GM18507 (cell line): ENCODE results near the gene EVX2.

ENCODE experiments used
- DNase-seq: peaks from one replicate; pipeline ENCODE4 v3.0.0; 2011; ENCODE audit warnings: low read depth; ENCODE audit not compliant: insufficient read length; ENCODE audit errors: extremely low spot score
- FAIRE-seq: peaks from 2 replicates; lab custom pipeline; 2011; peaks lifted over from hg19 to GRCh38; lab: Jason Lieb, UNC

The EVX2 gene

GRCh38 chr2:176083796-176084261 lies at the start of gene EVX2:
Gene EVX2, minus strand, starts transcription at chr2:176083962. Its CDS starts 186 bp downstream, at chr2:176083776.
- DNase-seq = no peak
- FAIRE-seq = no peak

GRCh38 chr2:176133389-176133788 lies 49.6 kb upstream of the EVX2 start:
- DNase-seq (no peak), FAIRE-seq (no peak)

DNA sequence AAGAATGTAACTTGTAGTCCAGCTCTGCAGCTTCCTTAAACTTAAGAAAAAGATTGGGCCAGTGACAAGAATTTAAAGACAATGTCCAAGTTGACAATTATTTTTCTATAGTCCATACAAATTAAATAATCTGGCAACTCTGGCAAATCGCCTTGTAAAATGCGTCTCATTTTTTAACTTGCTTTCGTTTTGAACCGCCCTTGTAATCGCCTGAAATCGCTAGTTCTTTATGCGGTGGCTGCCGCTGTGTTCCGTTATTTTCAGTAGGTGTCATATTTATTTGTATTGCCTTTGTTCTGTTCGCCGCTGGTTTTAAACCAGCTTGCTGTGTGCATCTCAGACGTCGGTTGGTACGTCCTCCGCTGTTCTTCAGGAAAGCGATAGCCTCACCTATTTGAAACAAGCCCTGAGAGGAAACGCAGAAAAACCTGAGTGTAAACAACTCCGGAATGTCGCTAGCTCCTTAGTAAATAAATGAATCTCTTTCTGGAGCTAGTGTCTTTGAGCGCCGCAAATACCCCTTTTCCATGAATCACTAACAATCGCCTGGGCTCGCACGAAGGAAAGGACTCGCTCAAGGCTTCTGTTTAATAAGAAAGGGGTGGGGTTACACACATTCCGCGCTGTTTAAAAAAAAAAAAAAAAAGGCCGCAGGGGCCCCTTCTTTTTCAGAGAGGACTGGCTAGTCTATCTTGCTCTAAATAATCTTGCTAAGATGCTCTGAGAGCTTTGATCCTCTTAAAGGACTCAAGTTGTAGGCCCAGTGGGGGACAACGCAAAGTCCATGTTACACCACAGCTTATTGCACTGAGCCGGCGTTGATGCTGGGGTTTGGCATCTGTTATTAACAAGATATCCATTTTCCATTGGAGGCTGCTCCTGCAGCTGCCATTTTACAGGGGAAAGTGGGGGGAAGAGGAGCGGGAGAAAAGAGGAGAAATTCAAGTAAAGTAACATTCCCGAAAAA lies 48.7 kb upstream of the EVX2 start:
- FAIRE-seq (peak; percentile 36), DNase-seq (no peak)

DNA sequence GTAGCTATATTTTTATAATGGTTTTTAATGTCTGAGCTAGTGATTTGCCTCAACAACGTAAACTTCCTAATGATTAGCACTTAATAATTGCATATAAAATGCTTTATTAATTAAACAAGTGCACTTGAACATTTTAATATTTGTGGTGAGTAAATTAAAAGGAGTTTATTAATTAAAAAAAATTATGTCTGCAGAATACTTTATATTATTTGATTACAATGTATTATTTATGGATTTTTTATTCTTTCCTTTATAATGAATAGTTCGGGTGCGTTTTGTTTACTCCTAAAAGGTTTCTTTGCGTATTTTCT lies 48.0 kb upstream of the EVX2 start:
- DNase-seq (no peak), FAIRE-seq (no peak)

DNA sequence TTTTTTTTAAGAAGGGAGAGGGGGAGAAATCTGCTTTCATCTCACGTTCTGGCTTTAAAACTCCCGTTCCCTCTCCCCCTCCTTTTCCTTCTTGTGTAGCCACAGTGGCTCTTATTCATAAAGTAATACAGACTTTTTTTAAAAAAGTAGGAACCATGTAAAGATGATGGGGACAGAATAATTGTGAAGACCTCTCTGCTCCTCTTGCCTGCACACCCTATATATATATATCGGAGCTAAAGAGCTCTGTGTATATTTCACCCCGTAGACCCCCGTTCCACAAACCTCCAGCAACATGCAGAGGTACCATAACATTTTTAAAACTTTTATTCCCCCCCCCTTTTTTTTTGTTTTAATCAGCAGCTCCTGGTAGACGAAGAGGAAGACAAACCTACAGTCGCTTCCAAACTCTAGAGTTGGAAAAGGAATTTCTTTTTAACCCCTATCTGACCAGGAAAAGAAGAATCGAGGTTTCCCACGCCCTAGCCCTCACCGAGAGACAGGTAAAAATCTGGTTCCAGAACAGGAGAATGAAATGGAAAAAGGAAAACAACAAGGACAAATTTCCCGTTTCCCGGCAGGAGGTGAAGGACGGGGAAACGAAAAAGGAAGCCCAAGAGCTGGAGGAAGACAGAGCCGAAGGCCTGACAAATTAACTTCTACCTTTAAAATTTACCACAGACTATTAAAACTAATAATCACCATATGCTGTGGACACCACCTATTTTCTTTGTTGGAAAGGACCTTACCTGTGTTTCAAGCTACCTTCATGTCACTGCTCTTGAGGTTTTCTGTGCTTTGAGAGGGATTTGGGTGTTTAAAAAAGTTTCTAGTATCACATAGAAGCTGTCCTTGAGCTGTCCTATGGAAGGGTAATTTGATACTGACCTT lies 47.4 kb upstream of the EVX2 start:
- DNase-seq (no peak), FAIRE-seq (no peak)

- FAIRE-seq (no peak), DNase-seq (no peak)
These were observed 46.6 kb upstream of the EVX2 start for GRCh38 chr2:176130147-176130956.

GRCh38 chr2:176129813-176130146 lies 46.0 kb upstream of the EVX2 start:
- no peak for FAIRE-seq
- DNase-seq = no peak

DNA sequence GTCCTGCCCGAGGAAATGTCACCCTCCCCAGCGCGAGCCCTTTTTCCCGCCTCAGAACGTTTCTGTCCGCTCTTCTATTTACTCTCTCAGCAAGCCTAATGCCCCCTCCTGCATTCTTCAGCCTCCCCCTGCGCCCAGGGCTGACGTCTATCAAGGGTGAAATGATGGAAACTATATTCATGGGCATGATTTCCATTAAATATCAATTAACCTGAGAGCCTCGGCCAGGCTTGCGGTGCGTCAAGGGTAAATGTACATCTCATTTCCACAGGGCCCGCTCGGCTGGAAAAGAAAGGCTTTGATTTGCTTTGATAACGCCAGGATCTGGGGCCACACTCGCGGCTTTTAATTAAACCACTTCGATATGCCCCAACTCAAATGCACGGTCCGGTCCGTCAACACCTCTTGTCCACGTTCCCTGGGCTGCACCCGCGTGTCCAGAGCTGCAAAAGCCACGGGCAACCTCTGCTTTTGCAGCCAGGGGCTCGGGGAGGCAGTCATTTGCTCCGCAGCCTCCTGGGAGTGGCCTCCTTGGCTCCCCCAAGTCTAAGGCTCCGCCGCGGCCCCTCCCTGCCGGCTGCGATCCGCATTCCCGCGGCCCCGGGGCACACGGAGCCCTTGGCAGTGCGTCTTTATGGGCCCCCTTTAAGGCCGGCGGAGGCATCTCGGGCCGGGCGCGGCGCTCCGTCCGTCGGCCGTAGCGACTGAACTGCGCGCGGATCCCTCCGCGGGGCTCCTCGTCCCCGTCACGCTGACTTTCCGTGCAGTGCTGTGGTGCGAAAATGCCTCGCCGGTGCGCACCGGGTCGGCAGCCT lies 45.4 kb upstream of the EVX2 start, which contains the start of gene HOXD8:
TSS of gene HOXD8 (plus strand) at position 724 of the 815 bp plus-strand sequence. CDS start 662 bp downstream, outside the sequence.
- no peak for FAIRE-seq
- DNase-seq = no peak

- FAIRE-seq = no peak
- DNase-seq = no peak
These were observed 44.6 kb upstream of the EVX2 start for GRCh38 chr2:176128172-176128981.

GRCh38 chr2:176127774-176128072 lies 44.0 kb upstream of the EVX2 start:
- FAIRE-seq = no peak
- no peak for DNase-seq

GRCh38 chr2:176126929-176127773 lies 43.4 kb upstream of the EVX2 start:
- peak; percentile 32 for DNase-seq
- FAIRE-seq = peak; percentile 74

DNA sequence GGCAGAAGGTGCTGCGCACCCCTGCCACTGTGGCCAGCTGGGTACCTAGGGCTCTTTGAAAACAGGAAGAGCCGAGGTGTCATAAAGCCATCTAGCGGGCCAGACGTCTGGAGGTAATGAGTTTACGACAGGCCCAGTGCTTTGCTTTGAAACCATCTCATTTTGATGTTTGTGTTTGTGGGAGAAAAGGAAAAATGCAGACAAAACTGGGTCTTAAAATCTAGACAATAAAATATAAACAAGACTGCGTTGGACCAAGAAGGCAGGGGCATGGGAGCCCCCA lies 42.0 kb upstream of the EVX2 start:
- DNase-seq = no peak
- no peak for FAIRE-seq

DNA sequence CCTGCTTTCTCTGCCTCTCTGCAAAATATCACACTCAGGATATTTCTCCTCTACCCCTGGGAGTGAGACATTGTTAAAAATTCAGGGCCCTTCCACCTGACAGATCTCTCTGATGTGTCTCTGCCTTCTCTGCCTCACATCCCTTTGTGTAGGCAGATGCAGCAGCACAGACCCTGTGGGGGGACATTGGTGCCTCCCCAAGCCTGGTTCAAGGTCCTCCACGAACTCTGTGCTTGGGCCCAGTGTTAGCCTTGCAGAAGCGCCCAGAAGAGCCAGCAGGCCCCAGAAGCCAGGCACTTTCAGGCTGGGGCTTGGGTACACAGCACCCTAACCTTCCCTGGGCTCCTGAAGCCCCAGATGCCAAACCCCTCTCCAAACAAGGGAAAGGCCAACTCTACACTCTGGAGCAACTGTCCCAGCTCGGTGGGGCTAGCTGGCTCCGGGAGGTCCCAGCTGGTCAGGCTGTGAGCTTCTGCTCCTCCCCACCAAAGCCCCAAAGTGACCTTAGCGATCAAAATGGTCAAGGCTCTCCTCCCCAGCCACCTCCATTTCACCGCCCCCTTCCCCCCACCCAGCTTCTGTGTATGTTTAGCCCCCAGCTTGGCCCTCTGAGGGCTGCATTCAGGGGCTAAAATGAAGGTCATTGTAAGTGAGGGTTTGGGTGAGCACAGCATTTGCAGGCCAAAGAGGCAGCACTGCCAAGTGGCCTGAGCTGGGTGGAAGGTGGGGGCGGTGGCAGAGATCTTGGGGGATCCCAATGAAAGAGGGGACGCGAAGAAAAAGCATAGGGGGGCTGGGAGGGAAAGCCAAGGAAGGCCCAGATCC lies 41.4 kb upstream of the EVX2 start:
- FAIRE-seq (no peak), DNase-seq (no peak)

GRCh38 chr2:176124110-176124946 lies 40.6 kb upstream of the EVX2 start:
- FAIRE-seq (no peak), DNase-seq (no peak)

DNA sequence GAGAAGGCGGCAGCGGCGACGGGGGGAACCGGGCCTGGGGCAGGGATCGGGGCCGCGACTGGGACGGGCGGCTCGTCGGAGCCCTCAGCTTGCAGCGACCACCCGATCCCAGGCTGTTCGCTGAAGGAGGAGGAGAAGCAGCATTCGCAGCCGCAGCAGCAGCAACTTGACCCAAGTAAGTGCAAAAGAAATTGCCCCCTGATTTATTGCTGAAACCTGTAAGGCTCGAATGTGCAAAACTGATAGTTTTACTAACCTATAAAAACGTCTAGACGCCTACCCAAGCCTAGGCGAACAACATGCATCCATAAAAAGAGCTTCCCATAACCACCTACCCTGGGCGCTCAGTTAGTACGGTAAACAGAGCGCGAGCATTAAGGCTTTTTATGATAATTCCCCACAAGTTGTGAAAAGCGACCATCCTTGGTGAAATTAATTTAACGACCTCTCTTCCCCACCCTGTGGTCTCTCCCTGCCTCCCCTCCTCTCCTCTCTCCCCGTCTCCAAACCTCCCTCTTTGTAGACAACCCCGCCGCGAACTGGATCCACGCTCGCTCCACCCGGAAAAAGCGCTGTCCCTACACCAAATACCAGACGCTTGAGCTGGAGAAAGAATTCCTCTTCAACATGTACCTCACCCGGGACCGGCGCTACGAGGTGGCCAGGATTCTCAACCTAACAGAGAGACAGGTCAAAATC lies 39.8 kb upstream of the EVX2 start:
- FAIRE-seq = no peak
- DNase-seq = no peak
